ENCODE results near the gene GGCX. TPM values are rescaled to one million over a fixed set of nuclear protein-coding genes. Genes with fewer than 3 reads are reported as not detected.

Gene GGCX
- total RNA-seq, 1 experiment from 2014 or later = 60.5 TPM

DNA sequence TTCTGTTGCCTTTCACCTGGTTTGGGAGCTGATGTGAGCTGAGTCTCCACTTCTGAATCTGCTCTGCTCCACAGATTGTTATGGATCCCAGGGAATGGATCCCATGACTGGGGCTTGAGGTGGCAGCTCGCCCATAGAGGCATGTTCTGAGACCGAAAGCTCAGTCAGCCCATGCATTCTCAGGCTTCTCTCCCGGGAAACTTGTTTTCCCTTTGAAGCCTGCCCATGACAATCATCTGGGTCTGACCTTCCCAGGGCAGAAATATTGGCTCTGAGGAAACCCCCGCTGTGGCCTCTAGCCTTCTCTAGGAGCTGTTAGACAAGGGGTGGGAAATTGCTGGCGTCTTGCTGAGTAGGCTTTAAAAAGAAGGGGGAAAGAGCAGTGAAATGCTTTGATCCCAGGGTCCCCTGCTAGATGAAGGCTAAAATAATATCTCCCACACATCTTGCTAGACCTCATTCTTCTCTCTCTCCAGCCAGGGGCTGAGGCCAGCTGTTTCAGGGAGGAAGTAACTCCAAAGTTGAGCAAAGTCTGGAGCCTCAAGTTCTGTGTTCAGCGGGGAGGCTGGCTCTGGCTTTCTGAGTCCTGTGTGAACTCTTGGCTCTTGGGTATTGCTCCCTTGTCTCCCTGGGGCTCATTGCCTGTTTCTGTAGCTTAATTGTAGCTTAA lies 18.1 kb upstream of the GGCX start:
- H3K9me3 ChIP-seq (ENCODE audit: low read depth, low read length, poor library complexity, severe bottlenecking) = no peaks in the 10 kb centered on the region
- H3K27ac ChIP-seq (ENCODE audit: low read depth, low read length, poor library complexity, severe bottlenecking) = no peak overlapping the region
- TF ChIP-seq, protein P1, sequence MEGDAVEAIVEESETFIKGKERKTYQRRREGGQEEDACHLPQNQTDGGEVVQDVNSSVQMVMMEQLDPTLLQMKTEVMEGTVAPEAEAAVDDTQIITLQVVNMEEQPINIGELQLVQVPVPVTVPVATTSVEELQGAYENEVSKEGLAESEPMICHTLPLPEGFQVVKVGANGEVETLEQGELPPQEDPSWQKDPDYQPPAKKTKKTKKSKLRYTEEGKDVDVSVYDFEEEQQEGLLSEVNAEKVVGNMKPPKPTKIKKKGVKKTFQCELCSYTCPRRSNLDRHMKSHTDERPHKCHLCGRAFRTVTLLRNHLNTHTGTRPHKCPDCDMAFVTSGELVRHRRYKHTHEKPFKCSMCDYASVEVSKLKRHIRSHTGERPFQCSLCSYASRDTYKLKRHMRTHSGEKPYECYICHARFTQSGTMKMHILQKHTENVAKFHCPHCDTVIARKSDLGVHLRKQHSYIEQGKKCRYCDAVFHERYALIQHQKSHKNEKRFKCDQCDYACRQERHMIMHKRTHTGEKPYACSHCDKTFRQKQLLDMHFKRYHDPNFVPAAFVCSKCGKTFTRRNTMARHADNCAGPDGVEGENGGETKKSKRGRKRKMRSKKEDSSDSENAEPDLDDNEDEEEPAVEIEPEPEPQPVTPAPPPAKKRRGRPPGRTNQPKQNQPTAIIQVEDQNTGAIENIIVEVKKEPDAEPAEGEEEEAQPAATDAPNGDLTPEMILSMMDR (conservative IDR thresholded peaks at IDR 0.05; ENCODE audit: low read depth, low read length) = no peak
- TF ChIP-seq EZH2 (IDR thresholded peaks at IDR 0.05; ENCODE audit: borderline replicate concordance, low read depth, low read length, poor library complexity, severe bottlenecking) = no peak
- no peak overlapping the region for H3K4me3 ChIP-seq (ENCODE audit: low read depth, low read length, poor library complexity, severe bottlenecking)
- intact Hi-C loops (cut with micrococcal nuclease; ENCODE audit: unreplicated experiment) = no loop called here
- BruUV-seq (replicated peaks) = no TSS peak
- ChIA-PET CTCF (no interaction called here), POLR2A (ENCODE audit: low non-redundant PET) (no interaction called here)
- no peaks in the 10 kb centered on the region for H3K27me3 ChIP-seq (replicated peaks; ENCODE audit: insufficient read depth, low read depth, low read length, poor library complexity)
- no peak for DNase-seq (ENCODE audit: low spot score)
- no peaks in the 10 kb centered on the region for H3K4me1 ChIP-seq (ENCODE audit: insufficient read depth, low read length, poor library complexity, severe bottlenecking)
- no peaks in the 10 kb centered on the region for H3K36me3 ChIP-seq (ENCODE audit: insufficient read depth, low read length, poor library complexity, severe bottlenecking)

DNA sequence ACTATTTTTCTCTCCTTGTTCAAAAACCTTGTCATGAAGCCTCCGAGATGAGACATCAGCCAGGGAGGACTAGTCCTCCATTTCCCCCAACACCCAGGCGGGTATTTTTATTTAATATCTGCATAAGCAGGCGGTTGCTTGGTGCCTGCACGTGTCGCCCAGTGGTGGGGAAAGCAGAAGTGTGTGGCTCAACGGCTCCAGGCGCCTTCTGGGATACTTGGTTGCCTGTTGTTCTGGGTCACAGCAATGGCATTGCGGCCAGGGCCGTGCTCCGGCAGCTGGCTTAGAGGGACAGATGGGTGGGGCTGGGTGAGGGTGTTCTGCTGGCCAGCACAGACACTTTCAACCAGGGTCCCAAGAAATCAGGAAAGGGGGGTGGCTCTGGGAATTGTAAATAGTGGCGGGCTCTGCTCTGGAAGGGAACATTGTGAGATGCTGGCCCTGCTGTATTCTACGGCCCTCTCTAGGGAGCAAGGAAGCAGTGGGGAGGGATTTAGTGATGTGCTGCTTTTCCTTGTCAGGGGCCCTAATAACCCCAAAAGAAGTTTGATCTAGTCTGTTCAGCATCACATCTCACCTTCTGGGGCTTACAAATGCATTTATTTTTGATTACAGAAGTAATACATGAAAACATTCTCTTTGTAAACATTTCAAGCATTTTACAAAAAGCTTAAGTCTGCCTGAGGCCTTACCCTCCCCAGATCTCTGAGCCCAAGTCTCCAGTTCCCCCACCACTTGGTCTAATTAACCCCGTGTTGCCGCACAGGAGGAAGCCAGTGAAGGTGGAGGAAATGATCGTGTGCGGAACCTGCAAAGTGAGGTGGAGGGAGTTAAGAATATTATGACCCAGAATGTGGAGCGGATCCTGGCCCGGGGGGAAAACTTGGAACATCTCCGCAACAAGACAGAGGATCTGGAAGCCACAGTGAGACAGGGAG lies 17.2 kb upstream of the GGCX start:
- ChIA-PET POLR2A (ENCODE audit: low non-redundant PET) (no interaction called here), CTCF (no interaction called here)
- Histone ChIP-seq H3K9me3 (ENCODE audit: low read depth, low read length, poor library complexity, severe bottlenecking) (no peaks in the 10 kb centered on the region), H3K4me3 (ENCODE audit: low read depth, low read length, poor library complexity, severe bottlenecking) (no peak overlapping the region), H3K27me3 (replicated peaks; ENCODE audit: insufficient read depth, low read depth, low read length, poor library complexity) (no peaks in the 10 kb centered on the region), H3K27ac (ENCODE audit: low read depth, low read length, poor library complexity, severe bottlenecking) (no peak overlapping the region), H3K4me1 (ENCODE audit: insufficient read depth, low read length, poor library complexity, severe bottlenecking) (no peaks in the 10 kb centered on the region), H3K36me3 (ENCODE audit: insufficient read depth, low read length, poor library complexity, severe bottlenecking) (no peaks in the 10 kb centered on the region)
- intact Hi-C loops (cut with micrococcal nuclease; ENCODE audit: unreplicated experiment) = no loop called here
- no peak for DNase-seq (ENCODE audit: low spot score)
- no TSS peak for BruUV-seq (replicated peaks)
- TF ChIP-seq, protein P1 (conservative IDR thresholded peaks at IDR 0.05; ENCODE audit: low read depth, low read length) = no peak
- TF ChIP-seq EZH2 (IDR thresholded peaks at IDR 0.05; ENCODE audit: borderline replicate concordance, low read depth, low read length, poor library complexity, severe bottlenecking) = no peak

DNA sequence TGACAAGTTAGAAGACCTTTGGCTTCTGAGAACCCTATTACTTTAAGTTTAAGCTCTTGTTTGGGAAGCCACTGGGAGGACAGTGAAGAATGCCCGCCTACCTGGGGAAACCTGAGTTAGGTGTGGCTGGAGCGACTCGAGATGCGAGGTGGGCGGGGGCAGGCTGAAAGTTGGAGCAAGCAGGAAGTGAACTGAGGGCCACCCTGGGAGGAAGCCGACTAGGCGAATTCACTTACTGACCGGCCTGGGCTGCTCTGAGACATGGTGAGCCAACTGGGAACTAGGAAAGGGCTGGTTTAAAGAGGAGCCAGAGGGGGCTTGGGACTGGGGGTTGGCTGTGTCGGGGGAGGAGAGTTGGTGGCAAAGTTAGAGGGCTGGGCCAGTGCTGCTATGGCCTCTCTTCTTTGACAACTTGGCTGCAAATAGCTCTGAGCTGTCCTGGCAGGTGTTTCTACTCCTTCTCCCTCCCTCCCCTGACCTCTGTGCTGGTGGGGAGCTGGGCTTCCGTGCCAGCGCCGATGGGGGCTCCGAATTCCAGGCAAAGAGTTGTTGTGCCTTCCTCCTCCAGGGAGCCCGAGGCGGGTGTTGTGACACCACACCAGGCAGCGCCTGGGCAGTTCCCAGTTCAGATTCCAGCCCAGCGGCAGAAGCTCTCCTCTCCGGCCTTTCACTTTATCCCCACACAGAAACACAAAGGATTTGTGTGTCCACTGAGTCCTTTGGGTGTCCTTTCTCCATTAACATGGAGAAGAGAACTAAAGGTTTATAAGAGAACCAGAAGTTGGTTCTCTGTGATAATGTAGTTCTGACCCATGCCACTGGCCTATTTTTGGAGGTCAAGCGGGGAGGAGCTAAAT lies 16.3 kb upstream of the GGCX start, which contains the start of gene VAMP8:
Gene VAMP8 (plus strand): TSS at position 201 of the 857 bp plus-strand sequence. CDS start 61 bp downstream, at position 262.
- Histone ChIP-seq H3K27ac (ENCODE audit: low read depth, low read length, poor library complexity, severe bottlenecking) (no peak within 1 kb of the TSS), H3K9me3 (ENCODE audit: low read depth, low read length, poor library complexity, severe bottlenecking) (no peaks in the 10 kb centered on the region), H3K36me3 (ENCODE audit: insufficient read depth, low read length, poor library complexity, severe bottlenecking) (no peaks in the 10 kb centered on the region), H3K27me3 (replicated peaks; ENCODE audit: insufficient read depth, low read depth, low read length, poor library complexity) (no peaks in the 10 kb centered on the region), H3K4me1 (ENCODE audit: insufficient read depth, low read length, poor library complexity, severe bottlenecking) (no peaks in the 10 kb centered on the region), H3K4me3 (ENCODE audit: low read depth, low read length, poor library complexity, severe bottlenecking) (no peak within 1 kb of the TSS)
- TF ChIP-seq EZH2 (IDR thresholded peaks at IDR 0.05; ENCODE audit: borderline replicate concordance, low read depth, low read length, poor library complexity, severe bottlenecking) = no peak
- TF ChIP-seq, protein P1 (conservative IDR thresholded peaks at IDR 0.05; ENCODE audit: low read depth, low read length) = no peak
- BruUV-seq (replicated peaks) = no TSS peak
- CTCF ChIA-PET = no interaction called here
- POLR2A ChIA-PET (ENCODE audit: low non-redundant PET) = no interaction called here
- intact Hi-C loops (cut with micrococcal nuclease; ENCODE audit: unreplicated experiment) = no loop called here
- DNase-seq (ENCODE audit: low spot score) = no peak
